HG02571 (cell line): Measurements from ENCODE around the gene TLX2.
A peak's percentile ranks its signal among the peaks of the same experiment; 100 is the strongest.

Experiments
- ATAC-seq: cut with Tn5 transposase; IDR thresholded peaks from one replicate; pipeline ENCODE4 v1.9.1; 2021; ENCODE audit warnings: mild to moderate bottlenecking, moderate library complexity; ENCODE audit not compliant: unreplicated experiment

Gene TLX2

GRCh38 chr2:74511104-74511989 lies 2.9 kb upstream of the TLX2 start:
- no peak for ATAC-seq

- no peak for ATAC-seq
Observed at GRCh38 chr2:74512744-74513604, 1.3 kb upstream of the TLX2 start.

- no peak for ATAC-seq
Observed at GRCh38 chr2:74513605-74514367, 464 bp upstream of the TLX2 start.

GRCh38 chr2:74515271-74515980 lies 1.2 kb downstream of the TLX2 start:
- ATAC-seq = no peak

- ATAC-seq = no peak
Observed at GRCh38 chr2:74515981-74516633, 1.9 kb downstream of the TLX2 start.

- ATAC-seq = no peak
Observed at GRCh38 chr2:74516650-74517049, 2.4 kb downstream of the TLX2 start.

- ATAC-seq = no peak
Observed at GRCh38 chr2:74522516-74522915, 8.3 kb downstream of the TLX2 start.

GRCh38 chr2:74524005-74524404 lies 9.8 kb downstream of the TLX2 start:
- ATAC-seq = no peak

- no peak for ATAC-seq
Observed at GRCh38 chr2:74524955-74525716, 10.9 kb downstream of the TLX2 start.

GRCh38 chr2:74525717-74526648 lies 11.7 kb downstream of the TLX2 start, which contains the start of gene DQX1:
Gene DQX1, minus strand, starts transcription at chr2:74526231. Its CDS starts 502 bp downstream, at chr2:74525729.
- no peak for ATAC-seq

- no peak for ATAC-seq
Observed at GRCh38 chr2:74526649-74527230, 12.5 kb downstream of the TLX2 start.

GRCh38 chr2:74527741-74528140 lies 13.5 kb downstream of the TLX2 start:
- ATAC-seq = no peak

- peak; percentile 8 for ATAC-seq
Observed at GRCh38 chr2:74528600-74529356, 14.5 kb downstream of the TLX2 start.

GRCh38 chr2:74529357-74530238 lies 15.3 kb downstream of the TLX2 start, which contains the start of the genes AUP1 and HTRA2:
Gene AUP1, minus strand, starts transcription at chr2:74529706. Its CDS starts 77 bp downstream, at chr2:74529629.
Gene HTRA2, plus strand, starts transcription at chr2:74529933. Its CDS starts 74 bp downstream, at chr2:74530007.
- peak; percentile 76 for ATAC-seq
